AG04449 (cell line): Measurements from ENCODE around the gene FHAD1.

Experiments
- CTCF ChIA-PET: fragments of 350-600 bp; formaldehyde crosslinking; extraction: SDS; loops from one replicate; lab custom pipeline; 2021; ENCODE audit warnings: antibody characterized with exemption; lab: Yijun Ruan, JAX
- POLR2A ChIA-PET: fragments of 400-600, 350-600 bp; formaldehyde crosslinking; extraction: SDS; loops from one replicate; lab custom pipeline; 2020; ENCODE audit warnings: antibody characterized with exemption, inconsistent platforms; lab: Yijun Ruan, JAX
- DNase-seq: peaks from one replicate; pipeline ENCODE4 v3.0.0-alpha.2; 2010; ENCODE audit warnings: low read depth, low spot score
- H3K4me3 ChIP-seq: 2 replicates; pipeline ENCODE4 v1.5.1; 2011; ENCODE audit warnings: low read depth, mild to moderate bottlenecking, control low read depth, low read length
- CTCF ChIP-seq: IDR thresholded peaks from one replicate; pipeline ENCODE4 v1.5.1; 2011; ENCODE audit warnings: mild to moderate bottlenecking, moderate library complexity, low read length, control low read depth, inconsistent platforms; ENCODE audit not compliant: insufficient read depth; ENCODE audit errors: missing control alignments

The FHAD1 gene

GRCh38 chr1:15405106-15405850 is 158.3 kb downstream of the FHAD1 start:
- H3K4me3 ChIP-seq: no peak overlapping the region
- no peak for TF ChIP-seq CTCF
- CTCF ChIA-PET: interaction anchor here (4.2 kb wide), 1 partner anchor 81 kb away, joined by 32 read pairs; no protein-coding TSS in a partner anchor
- POLR2A ChIA-PET: no interaction called here
- no peak for DNase-seq

GRCh38 chr1:15406614-15407559 is 159.9 kb downstream of the FHAD1 start:
- peak; percentile 37 for DNase-seq
- no peak for TF ChIP-seq CTCF
- CTCF ChIA-PET: interaction anchor here (1.5 to 4.2 kb wide), 3 partner anchors 19 to 83 kb away, joined by 3 to 32 read pairs (median 19); no protein-coding TSS in a partner anchor
- H3K4me3 ChIP-seq: no peak overlapping the region
- POLR2A ChIA-PET: no interaction called here

- TF ChIP-seq CTCF: no peak
- CTCF ChIA-PET: interaction anchor here (0.6 to 4.2 kb wide), 4 partner anchors 19 to 92 kb away, joined by 3 to 32 read pairs (median 11); no protein-coding TSS in a partner anchor
- no peak overlapping the region for H3K4me3 ChIP-seq
- no peak for DNase-seq
- POLR2A ChIA-PET: no interaction called here
These were observed 160.6 kb downstream of the FHAD1 start for GRCh38 chr1:15407580-15407979.

GRCh38 chr1:15408890-15409387 is 161.9 kb downstream of the FHAD1 start:
- TF ChIP-seq CTCF: no peak
- peak overlapping the region; percentile 83 for H3K4me3 ChIP-seq
- DNase-seq: no peak
- CTCF ChIA-PET: interaction anchor here (3.8 to 4.2 kb wide), 2 partner anchors 22 to 85 kb away, joined by 19 to 32 read pairs; no protein-coding TSS in a partner anchor
- POLR2A ChIA-PET: no interaction called here

GRCh38 chr1:15409388-15410222 is 162.6 kb downstream of the FHAD1 start, which contains the start of gene EFHD2:
Gene EFHD2, plus strand, starts transcription at chr1:15409888. Its CDS starts 84 bp downstream, at chr1:15409972.
- TF ChIP-seq CTCF: no peak
- ChIA-PET CTCF (interaction anchor here (3.8 kb wide), 1 partner anchor 22 kb away, joined by 19 read pairs; no protein-coding TSS in a partner anchor), POLR2A (no interaction called here)
- H3K4me3 ChIP-seq: peak within 1 kb of the TSS; percentile 83
- no peak for DNase-seq
